ENCODE measurements around the gene SYT1.
"Not testable (repeated sequence)": the region's sequence is repeated elsewhere in the genome, so short reads cannot be mapped to it uniquely, and the experiment has no call there.

SYT1 gene

DNA sequence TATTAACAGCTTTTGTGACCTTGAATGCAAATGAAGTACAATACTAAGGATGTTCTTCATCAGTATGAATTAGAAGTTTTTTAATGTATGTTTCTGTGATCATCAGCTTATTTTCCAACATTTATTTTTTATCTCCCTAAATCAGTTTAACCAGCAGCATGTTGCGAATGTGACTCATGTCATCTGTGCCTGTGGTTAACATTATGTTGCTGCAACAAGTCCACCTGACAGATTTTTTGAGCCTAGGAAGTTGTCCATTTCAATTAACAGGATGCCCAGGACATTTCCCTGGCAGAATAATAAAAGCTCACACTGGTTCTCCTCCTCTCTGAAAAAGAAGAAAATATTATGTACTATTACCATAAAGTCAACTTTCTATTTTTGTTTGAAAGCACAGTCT, 155.5 kb downstream of the SYT1 start:
- TF ChIP-seq, protein P1, sequence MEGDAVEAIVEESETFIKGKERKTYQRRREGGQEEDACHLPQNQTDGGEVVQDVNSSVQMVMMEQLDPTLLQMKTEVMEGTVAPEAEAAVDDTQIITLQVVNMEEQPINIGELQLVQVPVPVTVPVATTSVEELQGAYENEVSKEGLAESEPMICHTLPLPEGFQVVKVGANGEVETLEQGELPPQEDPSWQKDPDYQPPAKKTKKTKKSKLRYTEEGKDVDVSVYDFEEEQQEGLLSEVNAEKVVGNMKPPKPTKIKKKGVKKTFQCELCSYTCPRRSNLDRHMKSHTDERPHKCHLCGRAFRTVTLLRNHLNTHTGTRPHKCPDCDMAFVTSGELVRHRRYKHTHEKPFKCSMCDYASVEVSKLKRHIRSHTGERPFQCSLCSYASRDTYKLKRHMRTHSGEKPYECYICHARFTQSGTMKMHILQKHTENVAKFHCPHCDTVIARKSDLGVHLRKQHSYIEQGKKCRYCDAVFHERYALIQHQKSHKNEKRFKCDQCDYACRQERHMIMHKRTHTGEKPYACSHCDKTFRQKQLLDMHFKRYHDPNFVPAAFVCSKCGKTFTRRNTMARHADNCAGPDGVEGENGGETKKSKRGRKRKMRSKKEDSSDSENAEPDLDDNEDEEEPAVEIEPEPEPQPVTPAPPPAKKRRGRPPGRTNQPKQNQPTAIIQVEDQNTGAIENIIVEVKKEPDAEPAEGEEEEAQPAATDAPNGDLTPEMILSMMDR (IDR thresholded peaks at IDR 0.05; ENCODE audit: poor library complexity, severe bottlenecking): no peak
- no peaks in the 10 kb centered on the region for H3K4me1 ChIP-seq (ENCODE audit: insufficient read depth, poor library complexity, severe bottlenecking)
- ATAC-seq (ENCODE audit: low read depth) (no peak), DNase-seq (ENCODE audit: low spot score) (no peak)
- no peaks in the 10 kb centered on the region for H3K27me3 ChIP-seq (ENCODE audit: insufficient read depth, poor library complexity, severe bottlenecking)
- peaks cover 2% of the 10 kb centered on the region for H3K9me3 ChIP-seq (ENCODE audit: severe bottlenecking)
- H3K27ac ChIP-seq (ENCODE audit: poor library complexity, severe bottlenecking): no peak overlapping the region
- H3K4me3 ChIP-seq (ENCODE audit: severe bottlenecking): no peak overlapping the region
- H3K36me3 ChIP-seq (ENCODE audit: low read depth): no peaks in the 10 kb centered on the region

DNA sequence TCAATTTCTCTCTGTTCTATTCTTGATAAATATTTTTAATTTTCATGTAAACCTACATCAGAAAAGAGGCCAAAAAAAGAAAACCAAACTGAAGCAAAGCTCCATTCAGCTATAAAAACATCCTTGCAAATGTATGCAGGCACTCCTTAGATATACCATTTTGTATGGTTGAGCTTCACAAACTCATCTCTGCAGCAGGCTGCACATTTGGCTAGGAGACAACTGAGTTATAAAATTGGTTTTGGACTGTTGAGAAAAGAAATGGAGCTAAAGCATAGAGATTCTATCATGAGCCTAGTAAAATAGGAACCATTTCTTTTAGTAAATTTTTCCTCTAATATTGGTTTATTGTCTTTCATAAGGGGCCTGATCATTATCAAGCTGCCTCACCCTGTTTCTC, 156.4 kb downstream of the SYT1 start:
- Histone ChIP-seq H3K36me3 (ENCODE audit: low read depth) (no peaks in the 10 kb centered on the region), H3K27ac (ENCODE audit: poor library complexity, severe bottlenecking) (no peak overlapping the region), H3K27me3 (ENCODE audit: insufficient read depth, poor library complexity, severe bottlenecking) (no peaks in the 10 kb centered on the region), H3K4me1 (ENCODE audit: insufficient read depth, poor library complexity, severe bottlenecking) (no peaks in the 10 kb centered on the region), H3K9me3 (ENCODE audit: severe bottlenecking) (peaks cover 2% of the 10 kb centered on the region), H3K4me3 (ENCODE audit: severe bottlenecking) (no peak overlapping the region)
- DNase-seq (ENCODE audit: low spot score) (no peak), ATAC-seq (ENCODE audit: low read depth) (no peak)
- TF ChIP-seq, protein P1 (IDR thresholded peaks at IDR 0.05; ENCODE audit: poor library complexity, severe bottlenecking): no peak

DNA sequence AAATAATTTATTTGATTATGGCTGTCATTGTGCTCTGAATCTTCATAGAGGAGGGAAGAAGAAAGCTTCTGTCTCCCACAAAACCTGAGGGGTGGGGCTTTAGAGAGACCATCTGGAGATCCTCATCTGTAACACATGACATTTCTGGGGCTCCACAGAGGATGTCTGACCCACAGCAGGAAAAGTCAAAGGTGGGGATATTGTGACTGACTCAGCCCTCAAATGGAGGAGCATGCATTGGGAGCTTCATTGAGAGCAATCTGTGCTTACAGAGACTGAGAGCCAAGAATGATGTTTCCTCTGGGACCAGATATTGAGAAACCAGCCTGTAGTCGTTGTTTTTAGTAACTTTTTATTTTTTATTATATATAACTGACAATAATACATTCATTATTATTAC, 158.7 kb downstream of the SYT1 start:
- no peaks in the 10 kb centered on the region for H3K36me3 ChIP-seq (ENCODE audit: low read depth)
- TF ChIP-seq, protein P1 (IDR thresholded peaks at IDR 0.05; ENCODE audit: poor library complexity, severe bottlenecking): no peak
- H3K4me3 ChIP-seq (ENCODE audit: severe bottlenecking): no peak overlapping the region
- no peak overlapping the region for H3K27ac ChIP-seq (ENCODE audit: poor library complexity, severe bottlenecking)
- H3K4me1 ChIP-seq (ENCODE audit: insufficient read depth, poor library complexity, severe bottlenecking): no peaks in the 10 kb centered on the region
- ATAC-seq (ENCODE audit: low read depth) (no peak), DNase-seq (ENCODE audit: low spot score) (no peak)
- no peaks in the 10 kb centered on the region for H3K27me3 ChIP-seq (ENCODE audit: insufficient read depth, poor library complexity, severe bottlenecking)
- peaks cover 2% of the 10 kb centered on the region for H3K9me3 ChIP-seq (ENCODE audit: severe bottlenecking)

DNA sequence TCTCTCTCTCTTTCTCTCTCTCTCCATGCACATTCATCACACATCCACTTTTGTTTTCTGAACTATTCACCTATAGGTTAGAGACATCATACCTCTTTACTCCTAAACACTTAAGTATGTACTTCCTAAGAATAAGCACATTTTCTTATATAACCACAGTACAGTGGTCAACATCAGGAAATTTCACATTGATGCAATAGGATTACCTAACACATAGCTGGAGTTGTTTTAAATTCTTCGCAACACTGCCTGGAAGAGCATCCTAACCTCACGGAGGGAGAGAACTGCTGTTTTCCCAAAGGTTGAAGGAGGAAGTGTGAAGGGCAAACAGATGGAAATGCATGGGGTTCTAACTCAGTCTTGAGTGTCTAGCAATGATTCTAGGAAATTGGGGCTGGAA, 159.2 kb downstream of the SYT1 start:
- ATAC-seq (ENCODE audit: low read depth): no peak
- H3K27ac ChIP-seq (ENCODE audit: poor library complexity, severe bottlenecking): no peak overlapping the region
- peaks cover 2% of the 10 kb centered on the region for H3K9me3 ChIP-seq (ENCODE audit: severe bottlenecking)
- H3K27me3 ChIP-seq (ENCODE audit: insufficient read depth, poor library complexity, severe bottlenecking): no peaks in the 10 kb centered on the region
- H3K4me3 ChIP-seq (ENCODE audit: severe bottlenecking): no peak overlapping the region
- DNase-seq (ENCODE audit: low spot score): no peak
- TF ChIP-seq, protein P1 (IDR thresholded peaks at IDR 0.05; ENCODE audit: poor library complexity, severe bottlenecking): no peak
- no peaks in the 10 kb centered on the region for H3K36me3 ChIP-seq (ENCODE audit: low read depth)
- H3K4me1 ChIP-seq (ENCODE audit: insufficient read depth, poor library complexity, severe bottlenecking): no peaks in the 10 kb centered on the region

DNA sequence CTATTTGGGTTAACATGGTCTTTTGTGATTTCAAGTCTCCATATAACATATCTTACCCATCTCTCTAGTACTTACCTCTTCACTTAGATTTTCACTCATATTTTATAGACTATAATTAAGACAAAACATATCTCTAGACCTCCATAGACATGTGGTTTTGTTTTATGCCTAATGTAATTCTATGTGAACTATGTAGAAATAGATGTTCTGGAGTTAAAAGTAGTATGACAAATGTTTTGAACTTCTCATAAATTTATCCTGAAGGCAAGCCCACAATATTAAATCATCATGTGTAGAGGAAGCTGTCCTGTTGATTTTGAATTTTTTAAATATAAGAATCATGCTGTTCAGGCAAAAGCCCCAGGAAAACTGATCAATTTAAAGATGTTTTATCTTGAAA, 169.2 kb downstream of the SYT1 start:
- TF ChIP-seq, protein P1 (IDR thresholded peaks at IDR 0.05; ENCODE audit: poor library complexity, severe bottlenecking): no peak
- ATAC-seq (ENCODE audit: low read depth): no peak
- Histone ChIP-seq H3K36me3 (ENCODE audit: low read depth) (no peaks in the 10 kb centered on the region), H3K27ac (ENCODE audit: poor library complexity, severe bottlenecking) (no peak overlapping the region), H3K4me3 (ENCODE audit: severe bottlenecking) (no peak overlapping the region), H3K27me3 (ENCODE audit: insufficient read depth, poor library complexity, severe bottlenecking) (no peaks in the 10 kb centered on the region), H3K4me1 (ENCODE audit: insufficient read depth, poor library complexity, severe bottlenecking) (no peaks in the 10 kb centered on the region), H3K9me3 (ENCODE audit: severe bottlenecking) (no peaks in the 10 kb centered on the region)
- no peak for DNase-seq (ENCODE audit: low spot score)

DNA sequence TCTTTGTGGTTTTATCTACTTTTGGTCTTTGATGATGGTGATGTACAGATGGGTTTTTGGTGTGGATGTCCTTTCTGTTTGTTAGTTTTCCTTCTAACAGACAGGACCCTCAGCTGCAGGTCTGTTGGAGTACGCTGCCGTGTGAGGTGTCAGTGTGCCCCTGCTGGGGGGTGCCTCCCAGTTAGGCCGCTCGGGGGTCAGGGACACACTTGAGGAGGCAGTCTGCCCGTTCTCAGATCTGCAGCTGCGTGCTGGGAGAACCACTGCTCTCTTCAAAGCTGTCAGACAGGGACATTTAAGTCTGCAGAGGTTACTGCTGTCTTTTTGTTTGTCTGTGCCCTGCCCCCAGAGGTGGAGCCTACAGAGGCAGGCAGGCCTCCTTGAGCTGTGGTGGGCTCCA, 180.2 kb downstream of the SYT1 start:
- not testable (repeated sequence) for H3K27ac ChIP-seq (ENCODE audit: poor library complexity, severe bottlenecking); H3K27me3 ChIP-seq (ENCODE audit: insufficient read depth, poor library complexity, severe bottlenecking); H3K4me3 ChIP-seq (ENCODE audit: severe bottlenecking); ATAC-seq (ENCODE audit: low read depth); H3K4me1 ChIP-seq (ENCODE audit: insufficient read depth, poor library complexity, severe bottlenecking); DNase-seq (ENCODE audit: low spot score); H3K36me3 ChIP-seq (ENCODE audit: low read depth); H3K9me3 ChIP-seq (ENCODE audit: severe bottlenecking)

DNA sequence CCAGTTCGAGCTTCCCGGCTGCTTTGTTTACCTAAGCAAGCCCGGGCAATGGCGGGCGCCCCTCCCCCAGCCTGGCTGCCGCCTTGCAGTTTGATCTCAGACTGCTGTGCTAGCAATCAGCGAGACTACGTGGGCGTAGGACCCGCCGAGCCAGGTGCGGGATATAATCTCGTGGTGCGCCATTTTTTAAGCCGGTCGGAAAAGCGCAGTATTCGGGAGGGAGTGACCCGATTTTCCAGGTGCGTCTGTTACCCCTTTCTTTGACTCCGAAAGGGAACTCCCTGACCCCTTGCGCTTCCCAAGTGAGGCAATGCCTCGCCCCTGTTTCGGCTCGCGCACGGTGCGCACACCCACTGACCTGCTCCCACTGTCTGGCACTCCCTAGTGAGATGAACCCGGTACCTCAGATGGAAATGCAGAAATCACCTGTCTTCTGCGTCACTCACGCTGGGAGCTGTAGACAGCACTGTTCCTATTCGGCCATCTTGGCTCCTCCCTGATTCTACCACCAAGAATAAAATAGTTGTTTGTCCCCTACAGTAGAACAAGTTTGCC, 180.7 kb downstream of the SYT1 start:
- ATAC-seq (ENCODE audit: low read depth); H3K36me3 ChIP-seq (ENCODE audit: low read depth); H3K27me3 ChIP-seq (ENCODE audit: insufficient read depth, poor library complexity, severe bottlenecking); DNase-seq (ENCODE audit: low spot score); H3K4me1 ChIP-seq (ENCODE audit: insufficient read depth, poor library complexity, severe bottlenecking); H3K4me3 ChIP-seq (ENCODE audit: severe bottlenecking); H3K27ac ChIP-seq (ENCODE audit: poor library complexity, severe bottlenecking); H3K9me3 ChIP-seq (ENCODE audit: severe bottlenecking): not testable (repeated sequence)

Data from RWPE2 (cell line).